ENCODE data around the gene AKIRIN2. TPM values are rescaled to one million over a fixed set of nuclear protein-coding genes. Genes with fewer than 3 reads are reported as not detected.
"Not testable (repeated sequence)": the region's sequence is repeated elsewhere in the genome, so short reads cannot be mapped to it uniquely, and the experiment has no call there.

Gene AKIRIN2
- total and polyA plus RNA-seq, 8 donors = 43.6 to 71.4 (median 66.5) TPM

DNA sequence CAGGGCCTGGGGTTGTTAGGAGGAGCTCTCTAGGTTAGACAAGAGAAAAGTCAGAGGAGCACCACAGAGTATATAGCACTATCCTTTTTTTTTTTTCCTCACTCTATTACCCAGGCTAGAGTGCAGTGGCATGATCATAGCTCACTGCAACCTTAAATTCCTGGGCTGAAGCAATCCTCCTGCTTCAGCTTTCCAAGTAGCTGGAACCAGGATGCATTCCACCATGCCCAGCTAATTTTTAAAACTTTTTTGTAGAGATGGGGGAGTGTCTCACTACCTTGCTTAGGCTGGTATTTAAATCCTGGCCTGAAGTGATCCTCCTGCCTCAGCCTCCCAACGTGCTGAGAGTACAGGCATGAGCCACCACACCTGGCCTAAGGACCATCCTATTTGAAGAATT is 19.3 kb upstream of the AKIRIN2 start:
- Histone ChIP-seq H3K9me3 (no peaks in the 10 kb centered on the region), H3K36me3 (no peaks in the 10 kb centered on the region), H3K27ac (no peak overlapping the region), H3K4me1 (peaks cover 8 to 57% of the 10 kb centered on the region in 2 donors), H3K4me3 (no peak overlapping the region), H3K27me3 (no peaks in the 10 kb centered on the region)
- DNase-seq (no peak), ATAC-seq (no peak)
- intact Hi-C loops (cut with DNase I) = no loop called here
- no peak for TF ChIP-seq CTCF (IDR thresholded peaks at IDR 0.05)

- no peak for TF ChIP-seq CTCF (IDR thresholded peaks at IDR 0.05)
- DNase-seq (no peak), ATAC-seq (peak; percentile 78)
- Histone ChIP-seq H3K27ac (peak overlapping the region; percentile 60 to 80), H3K4me1 (peaks cover 8 to 58% of the 10 kb centered on the region in 2 donors), H3K9me3 (no peaks in the 10 kb centered on the region), H3K36me3 (no peaks in the 10 kb centered on the region), H3K4me3 (no peak overlapping the region), H3K27me3 (no peaks in the 10 kb centered on the region)
- intact Hi-C loops (cut with DNase I) = no loop called here
Measured at GRCh38 chr6:87718662-87719433, 16.8 kb upstream of the AKIRIN2 start.

DNA sequence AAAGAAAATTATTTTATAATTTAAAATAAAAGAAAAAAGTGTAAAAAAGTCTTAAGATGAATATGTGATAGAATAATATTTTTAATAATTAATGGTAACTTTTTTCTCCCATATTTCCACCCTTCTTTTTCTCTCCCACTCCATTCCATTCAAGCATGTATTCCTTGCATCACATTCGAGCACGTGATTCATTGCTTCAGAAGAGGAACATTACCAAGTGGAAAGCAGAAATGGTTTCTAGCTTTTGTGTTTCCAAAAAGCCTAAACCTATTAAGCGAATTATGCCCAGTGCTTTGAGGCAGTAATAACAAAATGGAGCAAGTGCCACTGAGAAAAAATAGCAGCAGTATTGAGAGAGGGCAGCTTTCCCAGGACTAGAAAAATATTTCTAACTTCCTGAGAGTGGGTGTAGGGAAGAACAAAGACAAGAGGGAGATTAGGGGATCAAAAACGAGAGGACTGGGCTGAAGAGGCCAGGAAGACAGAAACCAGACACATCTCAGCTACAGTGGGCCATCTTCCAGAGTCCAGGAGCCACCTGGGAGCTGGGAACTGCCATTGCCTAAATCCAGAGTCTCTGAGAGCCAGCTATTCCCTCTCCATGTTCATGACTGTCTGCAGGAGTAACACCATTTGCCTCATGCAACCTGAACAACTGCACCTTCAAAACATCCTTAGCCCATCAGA is 15.0 kb upstream of the AKIRIN2 start:
- no peak for TF ChIP-seq CTCF (IDR thresholded peaks at IDR 0.05)
- DNase-seq (no peak), ATAC-seq (no peak)
- peaks cover 0 to 45% of the 10 kb centered on the region in 2 donors for H3K4me1 ChIP-seq
- H3K27ac ChIP-seq = peak overlapping the region in 1 of 2 donors; percentile 60
- H3K27me3 ChIP-seq = no peaks in the 10 kb centered on the region
- H3K36me3 ChIP-seq = no peaks in the 10 kb centered on the region
- intact Hi-C loops (cut with DNase I) = no loop called here
- no peaks in the 10 kb centered on the region for H3K9me3 ChIP-seq
- no peak overlapping the region for H3K4me3 ChIP-seq

DNA sequence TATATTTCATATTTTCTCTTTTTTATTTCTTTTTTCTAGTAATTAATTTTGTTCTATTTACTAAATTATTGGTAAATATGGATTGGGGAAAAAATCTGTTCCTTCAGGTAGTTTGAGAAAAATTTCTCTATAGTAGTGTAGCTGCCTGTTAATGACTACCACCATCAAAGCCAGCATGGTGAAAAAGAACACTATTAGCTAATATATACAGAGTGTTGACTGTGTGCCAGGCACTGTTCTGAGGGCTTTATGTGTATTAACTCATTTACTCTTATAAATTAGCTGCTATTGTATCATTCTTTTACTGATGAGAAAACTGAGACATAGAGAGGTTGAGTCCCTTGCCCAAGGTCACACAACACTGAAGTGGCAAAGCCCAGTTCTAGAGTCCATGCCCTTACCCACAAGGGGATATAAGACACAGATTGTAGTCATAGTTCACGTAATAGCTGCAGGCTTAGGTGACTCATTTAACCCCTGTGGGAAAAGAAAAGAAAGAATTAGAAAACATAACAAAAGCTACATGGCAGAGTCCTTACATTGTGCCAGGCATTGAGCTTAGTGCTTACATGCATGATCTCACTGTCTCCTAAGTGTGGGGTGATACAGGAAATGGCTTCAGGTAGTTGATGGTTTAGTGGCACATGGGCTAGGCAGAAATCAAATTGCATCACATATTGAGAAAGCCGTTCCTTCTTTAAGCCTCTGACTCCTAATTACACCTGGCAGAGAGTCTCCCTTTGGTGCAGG is 12.2 kb upstream of the AKIRIN2 start:
- Histone ChIP-seq H3K36me3 (no peaks in the 10 kb centered on the region), H3K27ac (peak overlapping the region in 1 of 2 donors; percentile 64), H3K9me3 (no peaks in the 10 kb centered on the region), H3K27me3 (no peaks in the 10 kb centered on the region), H3K4me1 (peaks cover 0 to 38% of the 10 kb centered on the region in 2 donors), H3K4me3 (no peak overlapping the region)
- ATAC-seq (peak; percentile 25), DNase-seq (no peak)
- intact Hi-C loops (cut with DNase I) = no loop called here
- no peak for TF ChIP-seq CTCF (IDR thresholded peaks at IDR 0.05)

GRCh38 chr6:87712713-87713112 is 10.7 kb upstream of the AKIRIN2 start:
- intact Hi-C loops (cut with DNase I); H3K27me3 ChIP-seq; H3K9me3 ChIP-seq; H3K4me3 ChIP-seq; ATAC-seq; DNase-seq; H3K27ac ChIP-seq; H3K36me3 ChIP-seq: not testable (repeated sequence)
- peaks cover 0 to 22% of the 10 kb centered on the region in 2 donors for H3K4me1 ChIP-seq

Data from left lung (tissue), 10 donors.